ENCODE data around the gene ELP4. TPM values are rescaled to one million over a fixed set of nuclear protein-coding genes. Genes with fewer than 3 reads are reported as not detected.
A peak's percentile ranks its signal among the peaks of the same experiment; 100 is the strongest.

Gene ELP4
- total RNA-seq, 1 donor from 2014 or later: 147 TPM

GRCh38 chr11:31794548-31794947 is 285.0 kb downstream of the ELP4 start:
- Mint-ChIP-seq H3K9me3 (no peaks in the 10 kb centered on the region), H3K36me3 (peaks cover 66% of the 10 kb centered on the region), H3K27me3 (ENCODE audit: insufficient read depth, low read depth) (peaks cover 8% of the 10 kb centered on the region), H3K4me1 (peaks cover 41% of the 10 kb centered on the region), H3K4me3 (no peak overlapping the region), H3K27ac (no peak overlapping the region)
- Histone ChIP-seq H3K27ac (no peak overlapping the region), H4K20me1 (ENCODE audit: low read depth) (peaks cover 51% of the 10 kb centered on the region), H3K36me3 (peaks cover 41% of the 10 kb centered on the region), H3K79me2 (ENCODE audit: low read depth) (peaks cover 19% of the 10 kb centered on the region), H2AFZ (replicated peaks) (no peak overlapping the region), H3K27me3 (peaks cover 8% of the 10 kb centered on the region), H3K4me2 (no peak overlapping the region), H3K4me3 (no peak overlapping the region), H3K9me3 (ENCODE audit: low read depth) (no peaks in the 10 kb centered on the region), H3K9ac (no peak overlapping the region), H3F3A (ENCODE audit: low read depth) (peaks cover 89% of the 10 kb centered on the region), H3K4me1 (peaks cover 51% of the 10 kb centered on the region)
- TF ChIP-seq, protein P1, sequence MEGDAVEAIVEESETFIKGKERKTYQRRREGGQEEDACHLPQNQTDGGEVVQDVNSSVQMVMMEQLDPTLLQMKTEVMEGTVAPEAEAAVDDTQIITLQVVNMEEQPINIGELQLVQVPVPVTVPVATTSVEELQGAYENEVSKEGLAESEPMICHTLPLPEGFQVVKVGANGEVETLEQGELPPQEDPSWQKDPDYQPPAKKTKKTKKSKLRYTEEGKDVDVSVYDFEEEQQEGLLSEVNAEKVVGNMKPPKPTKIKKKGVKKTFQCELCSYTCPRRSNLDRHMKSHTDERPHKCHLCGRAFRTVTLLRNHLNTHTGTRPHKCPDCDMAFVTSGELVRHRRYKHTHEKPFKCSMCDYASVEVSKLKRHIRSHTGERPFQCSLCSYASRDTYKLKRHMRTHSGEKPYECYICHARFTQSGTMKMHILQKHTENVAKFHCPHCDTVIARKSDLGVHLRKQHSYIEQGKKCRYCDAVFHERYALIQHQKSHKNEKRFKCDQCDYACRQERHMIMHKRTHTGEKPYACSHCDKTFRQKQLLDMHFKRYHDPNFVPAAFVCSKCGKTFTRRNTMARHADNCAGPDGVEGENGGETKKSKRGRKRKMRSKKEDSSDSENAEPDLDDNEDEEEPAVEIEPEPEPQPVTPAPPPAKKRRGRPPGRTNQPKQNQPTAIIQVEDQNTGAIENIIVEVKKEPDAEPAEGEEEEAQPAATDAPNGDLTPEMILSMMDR (IDR thresholded peaks at IDR 0.05): no peak
- no peak for TF ChIP-seq EZH2 (IDR thresholded peaks at IDR 0.05)
- TF ChIP-seq EZH2phosphoT487 (IDR thresholded peaks at IDR 0.05): no peak
- peak; percentile 8 for DNase-seq (ENCODE audit: low spot score)

DNA sequence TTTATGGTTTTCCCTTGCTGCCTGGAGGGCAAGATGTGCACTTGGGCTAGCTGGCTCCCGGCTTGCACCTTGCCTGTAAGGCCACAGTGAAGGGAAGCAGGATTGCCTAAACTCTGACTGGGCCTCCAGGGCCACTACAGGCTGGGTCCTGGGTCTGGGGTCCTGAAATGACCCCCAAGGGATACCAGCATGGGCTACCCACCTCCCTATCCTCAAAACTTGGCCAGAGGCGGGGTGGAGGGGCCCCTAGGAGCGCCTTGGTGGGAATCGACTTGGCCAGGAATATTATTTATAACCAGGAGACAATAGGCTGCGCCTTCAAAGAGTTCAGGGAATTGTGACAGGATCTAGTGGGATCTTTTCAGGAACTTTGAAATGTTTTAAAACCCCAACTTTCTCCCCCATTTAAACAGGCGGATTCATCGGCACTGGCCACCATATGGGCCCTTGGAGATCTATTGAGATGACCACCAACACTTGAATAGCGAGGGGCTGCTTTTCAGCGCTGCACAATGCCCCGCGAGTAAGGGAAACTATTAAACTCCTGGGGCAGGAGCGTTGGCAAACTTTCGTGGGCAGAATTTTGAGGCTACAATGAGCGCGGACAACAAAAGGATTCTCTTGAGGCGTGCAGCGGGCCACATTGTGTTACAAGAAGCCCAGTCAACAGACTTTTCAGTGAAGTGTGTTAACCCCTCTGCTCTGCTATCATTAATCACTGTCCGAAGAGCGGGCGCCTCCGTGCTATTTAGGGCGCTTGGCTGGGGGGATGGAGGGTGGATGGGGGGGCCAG is 286.3 kb downstream of the ELP4 start:
- Mint-ChIP-seq H3K9me3 (peaks cover 6% of the 10 kb centered on the region), H3K27me3 (ENCODE audit: insufficient read depth, low read depth) (peaks cover 19% of the 10 kb centered on the region), H3K27ac (no peak overlapping the region), H3K4me1 (peaks cover 42% of the 10 kb centered on the region), H3K4me3 (peak overlapping the region; percentile 48), H3K36me3 (peaks cover 70% of the 10 kb centered on the region)
- Histone ChIP-seq H3K27me3 (peaks cover 22% of the 10 kb centered on the region), H4K20me1 (ENCODE audit: low read depth) (peaks cover 59% of the 10 kb centered on the region), H3K9ac (no peak overlapping the region), H3K27ac (no peak overlapping the region), H2AFZ (replicated peaks) (no peak overlapping the region), H3K4me1 (peaks cover 63% of the 10 kb centered on the region), H3K36me3 (peaks cover 41% of the 10 kb centered on the region), H3K9me3 (ENCODE audit: low read depth) (no peaks in the 10 kb centered on the region), H3F3A (ENCODE audit: low read depth) (peaks cover 91% of the 10 kb centered on the region), H3K79me2 (ENCODE audit: low read depth) (peaks cover 29% of the 10 kb centered on the region), H3K4me3 (no peak overlapping the region), H3K4me2 (peak overlapping the region; percentile 68)
- TF ChIP-seq EZH2phosphoT487 (IDR thresholded peaks at IDR 0.05): no peak
- TF ChIP-seq, protein P1 (IDR thresholded peaks at IDR 0.05): no peak
- no peak for TF ChIP-seq EZH2 (IDR thresholded peaks at IDR 0.05)
- DNase-seq (ENCODE audit: low spot score): peak; percentile 77

GRCh38 chr11:31796499-31797189 is 287.1 kb downstream of the ELP4 start:
- Histone ChIP-seq H3K36me3 (peaks cover 39% of the 10 kb centered on the region), H3K27me3 (peaks cover 29% of the 10 kb centered on the region), H3F3A (ENCODE audit: low read depth) (peaks cover 91% of the 10 kb centered on the region), H3K27ac (peak overlapping the region; percentile 27), H2AFZ (replicated peaks) (no peak overlapping the region), H3K79me2 (ENCODE audit: low read depth) (peaks cover 37% of the 10 kb centered on the region), H3K9me3 (ENCODE audit: low read depth) (no peaks in the 10 kb centered on the region), H3K4me3 (peak overlapping the region; percentile 13), H3K4me2 (peak overlapping the region; percentile 68), H3K4me1 (peaks cover 70% of the 10 kb centered on the region), H4K20me1 (ENCODE audit: low read depth) (peaks cover 66% of the 10 kb centered on the region), H3K9ac (no peak overlapping the region)
- TF ChIP-seq EZH2phosphoT487 (IDR thresholded peaks at IDR 0.05) (no peak), EZH2 (IDR thresholded peaks at IDR 0.05) (no peak)
- TF ChIP-seq, protein P1 (IDR thresholded peaks at IDR 0.05): no peak
- Mint-ChIP-seq H3K9me3 (peaks cover 11% of the 10 kb centered on the region), H3K4me3 (no peak overlapping the region), H3K27me3 (ENCODE audit: insufficient read depth, low read depth) (peaks cover 23% of the 10 kb centered on the region), H3K36me3 (peaks cover 70% of the 10 kb centered on the region), H3K4me1 (peaks cover 48% of the 10 kb centered on the region), H3K27ac (no peak overlapping the region)
- DNase-seq (ENCODE audit: low spot score): peak; percentile 53

Measured in neural progenitor cell (in vitro differentiated cells).